H1 (cell line): ENCODE data around the gene OR5AC2. TPM values are rescaled to one million over a fixed set of nuclear protein-coding genes. Genes with fewer than 3 reads are reported as not detected.

Source experiments
- CTCF ChIA-PET: fragments of 300-600 bp; sonication (Branson Sonifier 250); formaldehyde crosslinking; loops from one replicate; lab custom pipeline; 2021; ENCODE audit not compliant: partially characterized antibody; lab: Charles Lee
- POLR2A ChIA-PET: fragments of 300-600 bp; sonication (Branson Sonifier 250); formaldehyde crosslinking; loops from one replicate; lab custom pipeline; 2021; ENCODE audit warnings: inconsistent platforms; ENCODE audit not compliant: partially characterized antibody; lab: Charles Lee
- DNase-seq, 2 experiments: peaks; one replicate each; pipeline versions ENCODE4 v3.0.0 to v3.0.0-alpha.2; 2010 to 2022; ENCODE audit warnings: low spot score in 2 of 2, low read depth in 1 of 2, mixed read lengths in 1 of 2
- FAIRE-seq: peaks from 2 replicates; lab custom pipeline; 2011; peaks lifted over from hg19 to GRCh38; lab: Jason Lieb, UNC
- H2AFZ ChIP-seq: 2 replicates; pipeline ENCODE4 v1.8.1; 2012; ENCODE audit warnings: low read length, inconsistent platforms
- H2AK5ac ChIP-seq: 2 replicates; pipeline ENCODE4 v1.6.1; 2013; ENCODE audit warnings: low read depth, low read length
- H2BK120ac ChIP-seq: replicated peaks from 2 replicates; pipeline ENCODE3; 2013; ENCODE audit warnings: low read depth, low read length, inconsistent platforms
- H2BK12ac ChIP-seq: 2 replicates; pipeline ENCODE4 v1.6.1; 2013; ENCODE audit warnings: low read depth, low read length
- H2BK15ac ChIP-seq: 2 replicates; pipeline ENCODE4 v1.6.1; 2013; ENCODE audit warnings: low read length
- H2BK20ac ChIP-seq: 2 replicates; pipeline ENCODE4 v1.6.1; 2013; ENCODE audit warnings: low read length
- H2BK5ac ChIP-seq: 2 replicates; pipeline ENCODE4 v1.6.1; 2013; ENCODE audit warnings: low read depth, low read length
- H3K14ac ChIP-seq: 2 replicates; pipeline ENCODE4 v1.6.1; 2013; ENCODE audit warnings: inconsistent platforms; ENCODE audit not compliant: insufficient read length
- H3K18ac ChIP-seq: 2 replicates; pipeline ENCODE4 v1.6.1; 2013; ENCODE audit warnings: low read length; ENCODE audit errors: extremely low read depth
- H3K23ac ChIP-seq: 2 replicates; pipeline ENCODE4 v1.6.1; 2013; ENCODE audit warnings: inconsistent platforms; ENCODE audit not compliant: insufficient read length
- H3K23me2 ChIP-seq: 2 replicates; pipeline ENCODE4 v1.6.1; 2013; ENCODE audit warnings: low read depth, low read length
- H3K27ac ChIP-seq: 2 replicates; pipeline ENCODE4 v1.6.1; 2011; ENCODE audit warnings: low read depth, low read length, inconsistent platforms
- H3K27me3 ChIP-seq, 4 experiments: replicated peaks in 1 of 4; 1 replicate in 1 of 4; 2 replicates in 3 of 4; pipeline versions ENCODE4 v1.6.1 to v1.8.1; 2011 to 2013; ENCODE audit warnings: low read length in 3 of 4, mild to moderate bottlenecking in 3 of 4, inconsistent platforms in 2 of 4, mixed read lengths in 2 of 4, moderate library complexity in 1 of 4; ENCODE audit not compliant: control insufficient read depth in 3 of 4, insufficient read depth in 3 of 4; ENCODE audit errors: extremely low read depth in 1 of 4
- H3K36me3 ChIP-seq, 4 experiments: 2 replicates each; pipeline versions ENCODE4 v1.6.1 to v1.8.1; 2011 to 2013; ENCODE audit warnings: mild to moderate bottlenecking in 4 of 4, low read length in 3 of 4, moderate library complexity in 2 of 4, control low read depth in 1 of 4, inconsistent platforms in 1 of 4; ENCODE audit not compliant: insufficient read depth in 4 of 4, control insufficient read depth in 2 of 4
- H3K4ac ChIP-seq: replicated peaks from 2 replicates; pipeline ENCODE3; 2013; ENCODE audit warnings: low read length, low read depth, mixed read lengths, inconsistent platforms; ENCODE audit not compliant: insufficient read length
- H3K4me1 ChIP-seq, 4 experiments: replicated peaks in 1 of 4; 1 replicate in 1 of 4; 2 replicates in 3 of 4; pipeline versions ENCODE4 v1.6.1 to v1.8.1; 2011 to 2013; ENCODE audit warnings: low read length in 3 of 4, inconsistent platforms in 2 of 4, mixed read lengths in 1 of 4; ENCODE audit not compliant: insufficient read depth in 4 of 4, control insufficient read depth in 3 of 4
- H3K4me2 ChIP-seq, 2 experiments: 2 replicates each; pipeline versions ENCODE4 v1.6.1 to v1.8.1; 2011 to 2013; ENCODE audit warnings: low read depth in 2 of 2, low read length in 2 of 2, control low read depth in 1 of 2, inconsistent platforms in 1 of 2, mild to moderate bottlenecking in 1 of 2; ENCODE audit not compliant: insufficient read depth in 1 of 2
- H3K4me3 ChIP-seq, 4 experiments: fragments of 200-600, 300-600 bp in 1 of 4; sonication (generic), shearing (Covaris generic), sonication (Bioruptor Twin) in 1 of 4; 2 replicates each; pipeline versions ENCODE4 v1.5.1 to v1.8.1; 2011 to 2016; ENCODE audit warnings: low read length in 4 of 4, low read depth in 3 of 4, control low read depth in 2 of 4, inconsistent platforms in 2 of 4, mild to moderate bottlenecking in 2 of 4, mixed read lengths in 1 of 4, moderate library complexity in 1 of 4; ENCODE audit not compliant: insufficient read depth in 2 of 4; ENCODE audit errors: extremely low read depth in 1 of 4
- H3K56ac ChIP-seq: replicated peaks from 2 replicates; pipeline ENCODE3; 2013; ENCODE audit warnings: low read depth, mild to moderate bottlenecking, mixed read lengths, low read length, inconsistent platforms; ENCODE audit not compliant: insufficient read length
- H3K79me1 ChIP-seq: 2 replicates; pipeline ENCODE4 v1.6.1; 2013; ENCODE audit warnings: low read depth, low read length, control low read depth
- H3K79me2 ChIP-seq, 2 experiments: 2 replicates each; pipeline versions ENCODE4 v1.6.1 to v1.8.1; 2012 to 2013; ENCODE audit warnings: low read length in 2 of 2, mild to moderate bottlenecking in 2 of 2, inconsistent platforms in 1 of 2; ENCODE audit not compliant: insufficient read depth in 2 of 2, control insufficient read depth in 1 of 2
- H3K9ac ChIP-seq, 4 experiments: replicated peaks in 1 of 4; 1 replicate in 1 of 4; 2 replicates in 3 of 4; pipeline versions ENCODE4 v1.6.1 to v1.8.1; 2011 to 2013; ENCODE audit warnings: low read depth in 3 of 4, low read length in 3 of 4, control low read depth in 2 of 4, mild to moderate bottlenecking in 2 of 4, moderate library complexity in 2 of 4, inconsistent platforms in 1 of 4; ENCODE audit errors: extremely low read depth in 1 of 4
- H3K9me3 ChIP-seq, 2 experiments: 2 replicates each; pipeline versions ENCODE4 v1.6.1 to v1.8.1; 2012 to 2013; ENCODE audit warnings: mild to moderate bottlenecking in 2 of 2, moderate library complexity in 2 of 2, control low read depth in 1 of 2, inconsistent platforms in 1 of 2, low read depth in 1 of 2, low read length in 1 of 2, mixed read lengths in 1 of 2; ENCODE audit not compliant: insufficient read depth in 2 of 2
- H4K20me1 ChIP-seq, 2 experiments: replicated peaks in 1 of 2; 2 replicates each; pipeline versions ENCODE3 to v1.8.1; 2011 to 2013; ENCODE audit warnings: inconsistent platforms in 2 of 2, low read length in 2 of 2, mild to moderate bottlenecking in 1 of 2; ENCODE audit not compliant: insufficient read depth in 2 of 2, control insufficient read depth in 1 of 2
- H4K5ac ChIP-seq: 2 replicates; pipeline ENCODE4 v1.6.1; 2013; ENCODE audit warnings: low read length, low read depth, mixed read lengths, inconsistent platforms; ENCODE audit not compliant: insufficient read length
- H4K8ac ChIP-seq: 2 replicates; pipeline ENCODE4 v1.8.0; 2013; ENCODE audit warnings: mild to moderate bottlenecking, moderate library complexity, low read length, inconsistent platforms; ENCODE audit not compliant: insufficient read depth; ENCODE audit errors: extremely low read depth
- H4K91ac ChIP-seq: replicated peaks from 2 replicates; pipeline ENCODE3; 2013; ENCODE audit warnings: low read length, mixed read lengths, inconsistent platforms; ENCODE audit not compliant: insufficient read length
- CTBP2 ChIP-seq: IDR thresholded peaks from 2 replicates; pipeline ENCODE4 v1.7.0; 2011; ENCODE audit warnings: borderline replicate concordance, mild to moderate bottlenecking, moderate library complexity, mixed read lengths, low read length; ENCODE audit not compliant: insufficient read depth, insufficient read length
- EGR1 ChIP-seq: IDR thresholded peaks from 2 replicates; pipeline ENCODE4 v1.6.1; 2011; ENCODE audit warnings: low read depth, low read length, borderline replicate concordance
- FOSL1 ChIP-seq: IDR thresholded peaks from 2 replicates; pipeline ENCODE4 v1.6.1; 2011; ENCODE audit warnings: mild to moderate bottlenecking, low read depth, low read length, moderate library complexity; ENCODE audit not compliant: insufficient read depth
- HDAC6 ChIP-seq: IDR thresholded peaks from one replicate; pipeline ENCODE4 v1.7.1; 2012; ENCODE audit warnings: low read depth, mild to moderate bottlenecking, inconsistent platforms, low read length, moderate library complexity
- NRF1 ChIP-seq: IDR thresholded peaks from 2 replicates; pipeline ENCODE4 v1.6.1; 2011; ENCODE audit warnings: mild to moderate bottlenecking, low read depth, low read length, improper control_type of control experiment
- RXRA ChIP-seq: IDR thresholded peaks from 2 replicates; pipeline ENCODE4 v1.6.1; 2011; ENCODE audit warnings: low read depth, mild to moderate bottlenecking, low read length, moderate library complexity; ENCODE audit not compliant: insufficient read depth
- SP4 ChIP-seq: IDR thresholded peaks from 2 replicates; pipeline ENCODE4 v1.6.1; 2012; ENCODE audit warnings: low read length, inconsistent platforms
- TBP ChIP-seq: IDR thresholded peaks from 2 replicates; pipeline ENCODE4 v1.6.1; 2011; ENCODE audit warnings: low read depth, low read length, improper control_type of control experiment
- YY1 ChIP-seq: IDR thresholded peaks from 2 replicates; pipeline ENCODE4 v1.6.1; 2011; ENCODE audit warnings: low read depth, mild to moderate bottlenecking, low read length
- WGBS, 2 experiments: shearing (Covaris generic) in 1 of 2; methylation state at CpG; one replicate each; pipeline versions ENCODE4 v1.1.6 to v1.1.7; 2013 to 2015; ENCODE audit warnings: low lambda C conversion rate in 2 of 2, mixed read lengths in 2 of 2, inconsistent platforms in 1 of 2, low coverage in 1 of 2, missing lambda C conversion rate in 1 of 2; ENCODE audit not compliant: insufficient replicate concordance in 2 of 2, insufficient coverage in 1 of 2, insufficient read length in 1 of 2; ENCODE audit errors: extremely low coverage in 1 of 2, missing lambda C conversion rate in 1 of 2; 5-methylcytosine and 5-hydroxymethylcytosine counted together
- polyA plus RNA-seq, 7 experiments: library from polyadenylated mRNA; depleted of rRNA in 3 of 7; stranded (reverse) in 5 of 7; unstranded in 2 of 7; fragments of >200 nt in 5 of 7; fragments of 200-250 nt in 2 of 7; gene quantifications; 1 replicate in 5 of 7; 2 replicates in 1 of 7; 4 replicates in 1 of 7; pipeline versions ENCODE4 v1.2.1 to v1.2.3, GENCODE V29; 2011 to 2013; ENCODE audit warnings: missing spikeins in 2 of 7, mixed read lengths in 2 of 7
- total RNA-seq: library from RNA; stranded (reverse); fragmentation: NEBNext Ultra II Directional; extraction: Animal tissue kit (Norgen Biotek cat#: 25700); gene quantifications from 2 replicates; pipeline ENCODE4 v1.2.1, GENCODE V29; 2021
- TF ChIP-seq, protein P1 (sequence below): IDR thresholded peaks from 2 replicates; pipeline ENCODE4 v1.6.1; 2011; ENCODE audit warnings: low read depth, mild to moderate bottlenecking, low read length; ENCODE audit not compliant: insufficient read depth
- TF ChIP-seq, protein P2 (sequence below): IDR thresholded peaks from 2 replicates; pipeline ENCODE4 v1.6.1; 2012; ENCODE audit warnings: inconsistent platforms
- TF ChIP-seq, protein P3 (sequence below): IDR thresholded peaks from 2 replicates; pipeline ENCODE4 v1.6.1; 2012; ENCODE audit warnings: low read length, inconsistent platforms

The OR5AC2 gene
- total and polyA plus RNA-seq, 2 of the 8 experiments (the other 6 are each of a cell fraction or from before 2014, with no cell fraction given), result not detected

DNA sequence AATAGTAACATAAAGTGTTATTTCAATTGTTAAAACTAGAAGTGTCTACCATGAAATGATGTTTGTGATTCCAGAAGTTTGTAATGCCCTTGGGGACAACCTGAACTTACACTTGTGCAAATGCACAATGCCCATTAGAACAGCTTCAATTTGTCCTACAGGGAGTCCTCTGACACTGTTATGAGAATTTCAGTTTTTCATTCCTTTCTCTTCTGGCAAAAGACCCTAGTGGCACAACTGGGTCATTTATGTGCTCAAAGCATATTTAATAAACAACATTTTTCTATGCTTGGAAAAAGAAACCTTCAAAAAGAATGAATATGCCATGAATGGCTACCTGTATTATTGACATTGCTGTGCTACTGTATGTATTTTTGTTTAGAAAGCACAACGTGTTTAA is 43.4 kb downstream of the OR5AC2 start, which contains the start of gene OR5H1:
TSS of gene OR5H1 (plus strand) at position 301 of the 400 bp plus-strand sequence. CDS start 1,977 bp downstream, outside the sequence.
- Histone ChIP-seq H3K27ac (no peak within 1 kb of the TSS), H2BK120ac (no peak within 1 kb of the TSS), H3K4ac (no peak within 1 kb of the TSS), H2BK20ac (no peak within 1 kb of the TSS), H4K91ac (no peak within 1 kb of the TSS), H3K18ac (no peak within 1 kb of the TSS), H3K56ac (no peak within 1 kb of the TSS), H3K4me3 (no peak within 1 kb of the TSS), H3K36me3 (no peaks in the 10 kb centered on the region), H3K4me1 (no peaks in the 10 kb centered on the region), H3K23ac (no peak within 1 kb of the TSS), H3K79me2 (no peaks in the 10 kb centered on the region), H3K79me1 (no peaks in the 10 kb centered on the region), H4K20me1 (no peaks in the 10 kb centered on the region), H2BK12ac (no peak within 1 kb of the TSS), H3K4me2 (no peak within 1 kb of the TSS), H3K27me3 (no peaks in the 10 kb centered on the region), H4K5ac (no peak within 1 kb of the TSS), H4K8ac (no peak within 1 kb of the TSS), H2AFZ (no peak within 1 kb of the TSS), H2AK5ac (no peak within 1 kb of the TSS), H3K9ac (no peak within 1 kb of the TSS), H3K14ac (no peak within 1 kb of the TSS), H2BK15ac (no peak within 1 kb of the TSS), H3K23me2 (no peaks in the 10 kb centered on the region), H2BK5ac (no peak within 1 kb of the TSS), H3K9me3 (no peaks in the 10 kb centered on the region)
- FAIRE-seq (peak; percentile 62), DNase-seq (no peak)
- ChIA-PET POLR2A (no interaction called here), CTCF (no interaction called here)
- WGBS, 2 experiments, result 92% methylated on average over 1 of the region's 1 CpG; no CpG with 5 or more reads in 1 of the 2 experiments
- no peak for TF ChIP-seq FOSL1
- no peak for TF ChIP-seq RXRA
- TF ChIP-seq CTBP2, result no peak
- TF ChIP-seq, protein P1, sequence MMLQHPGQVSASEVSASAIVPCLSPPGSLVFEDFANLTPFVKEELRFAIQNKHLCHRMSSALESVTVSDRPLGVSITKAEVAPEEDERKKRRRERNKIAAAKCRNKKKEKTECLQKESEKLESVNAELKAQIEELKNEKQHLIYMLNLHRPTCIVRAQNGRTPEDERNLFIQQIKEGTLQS, result no peak
- TF ChIP-seq TBP, result no peak
- no peak for TF ChIP-seq SP4
- TF ChIP-seq HDAC6, result no peak
- TF ChIP-seq, protein P2, sequence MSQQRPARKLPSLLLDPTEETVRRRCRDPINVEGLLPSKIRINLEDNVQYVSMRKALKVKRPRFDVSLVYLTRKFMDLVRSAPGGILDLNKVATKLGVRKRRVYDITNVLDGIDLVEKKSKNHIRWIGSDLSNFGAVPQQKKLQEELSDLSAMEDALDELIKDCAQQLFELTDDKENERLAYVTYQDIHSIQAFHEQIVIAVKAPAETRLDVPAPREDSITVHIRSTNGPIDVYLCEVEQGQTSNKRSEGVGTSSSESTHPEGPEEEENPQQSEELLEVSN, result no peak
- TF ChIP-seq NRF1, result no peak
- no peak for TF ChIP-seq YY1
- no peak for TF ChIP-seq EGR1
- TF ChIP-seq, protein P3, sequence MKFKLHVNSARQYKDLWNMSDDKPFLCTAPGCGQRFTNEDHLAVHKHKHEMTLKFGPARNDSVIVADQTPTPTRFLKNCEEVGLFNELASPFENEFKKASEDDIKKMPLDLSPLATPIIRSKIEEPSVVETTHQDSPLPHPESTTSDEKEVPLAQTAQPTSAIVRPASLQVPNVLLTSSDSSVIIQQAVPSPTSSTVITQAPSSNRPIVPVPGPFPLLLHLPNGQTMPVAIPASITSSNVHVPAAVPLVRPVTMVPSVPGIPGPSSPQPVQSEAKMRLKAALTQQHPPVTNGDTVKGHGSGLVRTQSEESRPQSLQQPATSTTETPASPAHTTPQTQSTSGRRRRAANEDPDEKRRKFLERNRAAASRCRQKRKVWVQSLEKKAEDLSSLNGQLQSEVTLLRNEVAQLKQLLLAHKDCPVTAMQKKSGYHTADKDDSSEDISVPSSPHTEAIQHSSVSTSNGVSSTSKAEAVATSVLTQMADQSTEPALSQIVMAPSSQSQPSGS, result no peak
